K562 (cell line): ENCODE data around the gene CLP1. TPM values are rescaled to one million over a fixed set of nuclear protein-coding genes. Genes with fewer than 3 reads are reported as not detected.

ENCODE experiments used
- ATF7 ChIP-seq: fragments of 450-650 bp; IDR thresholded peaks from 2 replicates; pipeline ENCODE4 v1.7.1; 2014; ENCODE audit warnings: mild to moderate bottlenecking, moderate library complexity
- BCOR ChIP-seq: fragments of 450-650 bp; IDR thresholded peaks from 2 replicates; pipeline ENCODE4 v1.6.1; 2016
- CREB1 ChIP-seq, 2 experiments: sonication (generic) in 1 of 2; formaldehyde crosslinking in 1 of 2; IDR thresholded peaks; 2 replicates each; pipeline versions ENCODE4 v1.6.1 to v1.8.0; 2012 to 2022; ENCODE audit warnings: inconsistent platforms in 1 of 2, mild to moderate bottlenecking in 1 of 2, missing genetic modification reagents in 1 of 2, moderate library complexity in 1 of 2
- CREM ChIP-seq: IDR thresholded peaks from 2 replicates; pipeline ENCODE4 v1.6.1; 2014; ENCODE audit warnings: antibody characterized with exemption, low read depth
- GABPB2 ChIP-seq: fragments of 250-450 bp; sonication (Bioruptor Pico); conservative IDR thresholded peaks from 2 replicates; pipeline ENCODE4 v1.5.1; 2021; ENCODE audit warnings: mild to moderate bottlenecking
- HOMEZ ChIP-seq: fragments of 250-450 bp; sonication (Bioruptor Pico); IDR thresholded peaks from 2 replicates; pipeline ENCODE4 v1.4.0; 2020; ENCODE audit warnings: mild to moderate bottlenecking, moderate library complexity
- MBD2 ChIP-seq: sonication (generic); IDR thresholded peaks from 2 replicates; pipeline ENCODE4 v1.6.1; 2016; ENCODE audit warnings: low read depth, borderline replicate concordance
- NFYB ChIP-seq: IDR thresholded peaks from 2 replicates; pipeline ENCODE4 v1.6.1; 2011; ENCODE audit warnings: mild to moderate bottlenecking, moderate library complexity; ENCODE audit not compliant: insufficient read length; ENCODE audit errors: extremely low read depth
- PTBP1 ChIP-seq: fragments of 200-400 bp; formaldehyde crosslinking; IDR thresholded peaks from 2 replicates; pipeline ENCODE4 v1.6.1; 2017; ENCODE audit warnings: low read depth, low read length
- RBM22 ChIP-seq: fragments of 200-400 bp; formaldehyde crosslinking; IDR thresholded peaks from 2 replicates; pipeline ENCODE4 v1.6.1; 2018; ENCODE audit warnings: low read length, low read depth; ENCODE audit not compliant: poor library complexity, severe bottlenecking
- RBM25 ChIP-seq: fragments of 200-400 bp; formaldehyde crosslinking; IDR thresholded peaks from 2 replicates; pipeline ENCODE4 v1.6.1; 2018; ENCODE audit warnings: low read length, low read depth, moderate library complexity; ENCODE audit not compliant: severe bottlenecking
- REST ChIP-seq, 2 experiments: fragments of 450-650 bp; formaldehyde crosslinking in 1 of 2; IDR thresholded peaks; 2 replicates each; pipeline versions ENCODE4 v1.4.0 to v1.6.1; 2014 to 2020; ENCODE audit warnings: mild to moderate bottlenecking in 2 of 2, borderline replicate concordance in 1 of 2, low read depth in 1 of 2
- SMAD3 ChIP-seq: fragments of 450-650 bp; formaldehyde crosslinking; conservative IDR thresholded peaks from 2 replicates; pipeline ENCODE4 v1.4.0; 2020; ENCODE audit warnings: mild to moderate bottlenecking
- SMARCB1 ChIP-seq: IDR thresholded peaks from 2 replicates; pipeline ENCODE4 v1.6.1; 2011; ENCODE audit warnings: improper control_type of control experiment, low read depth; ENCODE audit not compliant: insufficient read length
- TOE1 ChIP-seq, 2 experiments: fragments of 450-650 bp in 1 of 2; sonication (generic) in 1 of 2; formaldehyde crosslinking in 1 of 2; IDR thresholded peaks; 2 replicates each; pipeline versions ENCODE4 v1.7.1 to v1.8.0; 2016 to 2022; ENCODE audit warnings: borderline replicate concordance in 2 of 2, mild to moderate bottlenecking in 2 of 2, antibody characterized with exemption in 1 of 2, inconsistent platforms in 1 of 2, low read depth in 1 of 2, missing genetic modification reagents in 1 of 2, moderate library complexity in 1 of 2
- polyA plus RNA-seq, 8 experiments: library from polyadenylated mRNA; depleted of rRNA in 4 of 8; stranded (reverse) in 5 of 8; unstranded in 3 of 8; fragments of >200 nt; fragmentation: Nextera tagmentation in 2 of 8; fragmentation: Illumina TruSeq in 1 of 8; extraction: Ambion mirVana in 2 of 8; extraction: Trizol in 1 of 8; gene quantifications; 2 replicates each; pipeline versions ENCODE4 v1.2.1 to v1.2.3, GENCODE V29; 2011 to 2014; ENCODE audit warnings: inconsistent platforms in 1 of 8, missing spikeins in 1 of 8
- total RNA-seq, 7 experiments: library from RNA; depleted of rRNA in 6 of 7; stranded (reverse); fragments of >200 nt in 6 of 7; fragmentation: Illumina TruSeq in 2 of 7; extraction: Trizol in 2 of 7; gene quantifications; 2 replicates each; pipeline versions ENCODE4 v1.2.1 to v1.2.3, GENCODE V29; 2011 to 2021; ENCODE audit warnings: low replicate concordance in 1 of 7
- TF ChIP-seq, protein P1 (sequence below): fragments of 450-650 bp; conservative IDR thresholded peaks from 2 replicates; pipeline ENCODE4 v1.6.1; 2016; ENCODE audit warnings: missing genetic modification characterization, low read depth, mild to moderate bottlenecking, missing compliant biosample characterization, moderate library complexity

CLP1 gene
- total and polyA plus RNA-seq, 9 of the 15 experiments (the other 6 are each of a cell fraction or from before 2014, with no cell fraction given) = 19.1 to 46.2 (median 27.8) TPM

DNA sequence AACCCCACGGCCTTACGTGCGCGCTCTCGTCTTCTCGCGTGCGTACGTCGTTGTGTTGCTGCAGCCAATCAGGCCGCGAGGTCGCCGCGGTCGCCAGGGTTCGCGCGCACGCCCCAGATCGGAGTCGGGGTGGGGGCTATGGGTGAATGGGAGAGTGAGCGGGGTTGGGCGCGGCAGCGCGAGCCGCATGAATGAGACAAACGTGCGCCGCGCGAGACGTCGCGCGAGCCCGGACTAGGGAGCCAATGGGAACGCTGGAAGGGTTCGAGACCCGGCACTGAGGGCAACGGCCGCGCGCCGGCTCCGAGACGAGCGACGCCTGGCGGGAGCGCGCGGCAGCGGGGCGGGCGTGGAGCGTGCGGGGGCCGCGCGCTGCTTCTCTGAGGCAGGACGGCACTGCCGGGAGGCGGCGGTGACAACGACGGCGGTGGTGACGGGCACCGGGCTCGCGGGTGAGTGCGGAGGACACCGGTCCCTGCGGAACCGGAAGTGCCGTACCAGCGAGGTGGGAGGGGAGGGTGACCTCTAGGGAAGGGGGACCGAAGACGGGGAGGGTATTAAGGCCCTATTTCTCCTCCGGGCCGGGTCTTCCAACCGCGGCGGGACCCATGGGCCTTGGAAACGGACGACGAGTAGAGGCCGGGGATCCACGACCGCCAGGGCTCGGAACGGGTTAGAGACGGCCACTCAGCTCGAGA lies 10.3 kb downstream of the CLP1 start, which contains the start of gene ZDHHC5 (continued):
- TF ChIP-seq REST (IDR thresholded peaks at IDR 0.05; ENCODE audit: borderline replicate concordance) (peak; percentile 49), REST (CRISPR knock-in tag; IDR thresholded peaks at IDR 0.05; ENCODE audit: low read depth) (peak; percentile 42; the same call in 1 of the 2 replicates), TOE1 (IDR thresholded peaks at IDR 0.05; ENCODE audit: borderline replicate concordance) (no peak), TOE1 (CRISPR knock-in tag; IDR thresholded peaks at IDR 0.05; ENCODE audit: borderline replicate concordance, low read depth) (peak; percentile 67; the same call in 1 of the 2 replicates), CREB1 (IDR thresholded peaks at IDR 0.05) (peak; percentile 61), CREB1 (CRISPR knock-in tag; IDR thresholded peaks at IDR 0.05) (peak; percentile 86), GABPB2 (no peak), CREM (peak; percentile 66), RBM22 (no peak), ATF7 (no peak; the same call in 1 of the 2 replicates), PTBP1 (no peak), HOMEZ (CRISPR knock-in tag) (no peak), MBD2 (no peak), BCOR (no peak), NFYB (peak; percentile 32), SMAD3 (CRISPR knock-in tag) (no peak), SMARCB1 (no peak), RBM25 (peak; percentile 95)
- TF ChIP-seq, protein P1, sequence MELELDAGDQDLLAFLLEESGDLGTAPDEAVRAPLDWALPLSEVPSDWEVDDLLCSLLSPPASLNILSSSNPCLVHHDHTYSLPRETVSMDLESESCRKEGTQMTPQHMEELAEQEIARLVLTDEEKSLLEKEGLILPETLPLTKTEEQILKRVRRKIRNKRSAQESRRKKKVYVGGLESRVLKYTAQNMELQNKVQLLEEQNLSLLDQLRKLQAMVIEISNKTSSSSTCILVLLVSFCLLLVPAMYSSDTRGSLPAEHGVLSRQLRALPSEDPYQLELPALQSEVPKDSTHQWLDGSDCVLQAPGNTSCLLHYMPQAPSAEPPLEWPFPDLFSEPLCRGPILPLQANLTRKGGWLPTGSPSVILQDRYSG (tag) = no peak
